ENCODE measurements around the gene IL32. TPM values are rescaled to one million over a fixed set of nuclear protein-coding genes. Genes with fewer than 3 reads are reported as not detected.
A peak's percentile ranks its signal among the peaks of the same experiment; 100 is the strongest.

IL32 gene
- polyA plus RNA-seq, 2 of the 4 experiments (the other 2 are of a cell fraction) = 8.9 to 20.2 TPM

DNA sequence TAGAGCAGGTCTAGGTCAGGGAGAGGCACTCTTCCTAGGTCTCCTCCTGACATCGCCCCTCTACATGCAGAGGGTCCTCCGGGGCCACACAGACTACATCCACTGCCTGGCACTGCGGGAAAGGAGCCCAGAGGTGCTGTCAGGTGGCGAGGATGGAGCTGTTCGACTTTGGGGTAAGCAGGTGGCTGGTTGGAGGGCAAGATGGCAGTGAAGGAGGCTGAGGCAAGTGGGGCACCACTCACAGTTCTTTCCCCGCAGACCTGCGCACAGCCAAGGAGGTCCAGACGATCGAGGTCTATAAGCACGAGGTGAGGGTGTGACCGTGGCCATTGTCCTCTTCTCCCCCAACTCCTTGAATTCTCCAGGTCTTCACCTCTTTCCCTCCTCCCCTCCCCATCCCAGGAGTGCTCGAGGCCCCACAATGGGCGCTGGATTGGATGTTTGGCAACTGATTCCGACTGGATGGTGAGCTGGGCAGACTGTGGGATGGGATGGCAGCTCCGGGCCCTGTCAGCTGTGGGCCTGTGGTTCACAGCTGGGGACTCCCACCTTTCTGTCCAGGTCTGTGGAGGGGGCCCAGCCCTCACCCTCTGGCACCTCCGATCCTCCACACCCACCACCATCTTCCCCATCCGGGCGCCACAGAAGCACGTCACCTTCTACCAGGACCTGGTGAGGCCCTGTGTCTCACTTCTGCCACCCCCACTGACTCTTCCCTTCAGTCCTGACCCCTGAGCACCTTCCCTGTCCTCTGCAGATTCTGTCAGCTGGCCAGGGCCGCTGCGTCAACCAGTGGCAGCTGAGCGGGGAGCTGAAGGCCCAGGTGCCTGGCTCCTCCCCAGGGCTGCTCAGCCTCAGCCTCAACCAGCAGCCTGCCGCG, 38.6 kb upstream of the IL32 start:
- ATAC-seq (no peak), FAIRE-seq (no peak), DNase-seq (ENCODE audit: low read depth in 1 of 2, low spot score in 1 of 2) (no peak)
- 91% methylated on average over 24 of the region's 24 CpGs for WGBS (ENCODE audit: missing lambda C conversion rate)
- ChIA-PET CTCF (interaction anchor here (0.6 to 11.0 kb wide), 10 partner anchors 14 to 108 kb away, joined by 3 to 214 read pairs (median 6); partner anchors contain the start of genes BICDL2, CLDN9 and ZNF213), POLR2A (interaction anchor here (1.0 kb wide), 1 partner anchor 13 kb away, joined by 3 read pairs; no protein-coding TSS in a partner anchor)
- TF ChIP-seq CEBPB (IDR thresholded peaks at IDR 0.05) (no peak), MYC (IDR thresholded peaks at IDR 0.05; ENCODE audit: borderline replicate concordance, low read length) (no peak), MAFK (IDR thresholded peaks at IDR 0.05; ENCODE audit: partially characterized antibody) (no peak), GATA3 (IDR thresholded peaks at IDR 0.05; ENCODE audit: borderline replicate concordance) (no peak), POLR2AphosphoS2 (conservative IDR thresholded peaks at IDR 0.05; ENCODE audit: low read length) (peak; percentile 24; the same call in 1 of the 2 replicates), HOXA7 (CRISPR knock-in tag; IDR thresholded peaks at IDR 0.05) (no peak)
- TF ChIP-seq, protein P1, sequence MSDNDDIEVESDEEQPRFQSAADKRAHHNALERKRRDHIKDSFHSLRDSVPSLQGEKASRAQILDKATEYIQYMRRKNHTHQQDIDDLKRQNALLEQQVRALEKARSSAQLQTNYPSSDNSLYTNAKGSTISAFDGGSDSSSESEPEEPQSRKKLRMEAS (IDR thresholded peaks at IDR 0.05) = no peak
- TF ChIP-seq, protein P2, sequence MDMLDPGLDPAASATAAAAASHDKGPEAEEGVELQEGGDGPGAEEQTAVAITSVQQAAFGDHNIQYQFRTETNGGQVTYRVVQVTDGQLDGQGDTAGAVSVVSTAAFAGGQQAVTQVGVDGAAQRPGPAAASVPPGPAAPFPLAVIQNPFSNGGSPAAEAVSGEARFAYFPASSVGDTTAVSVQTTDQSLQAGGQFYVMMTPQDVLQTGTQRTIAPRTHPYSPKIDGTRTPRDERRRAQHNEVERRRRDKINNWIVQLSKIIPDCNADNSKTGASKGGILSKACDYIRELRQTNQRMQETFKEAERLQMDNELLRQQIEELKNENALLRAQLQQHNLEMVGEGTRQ (IDR thresholded peaks at IDR 0.05) = no peak
- Histone ChIP-seq H3K4me2 (no peak overlapping the region), H3K4me3 (no peak overlapping the region), H3K9me3 (no peaks in the 10 kb centered on the region), H3K27ac (no peak overlapping the region), H3K4me1 (peaks cover 28% of the 10 kb centered on the region)

DNA sequence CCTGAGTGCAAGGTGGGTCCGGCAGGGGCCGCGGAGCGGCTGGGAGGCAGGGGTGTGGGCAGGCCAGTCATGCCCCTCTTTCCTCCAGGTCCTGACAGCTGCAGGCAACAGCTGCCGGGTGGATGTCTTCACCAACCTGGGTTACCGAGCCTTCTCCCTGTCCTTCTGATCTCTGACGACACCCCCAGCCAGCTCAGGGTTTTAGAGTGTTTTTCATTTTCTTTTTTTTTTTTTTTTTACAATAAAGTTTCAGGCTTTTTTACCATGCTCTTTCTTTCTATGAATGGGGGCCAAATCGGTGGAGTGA, 38.0 kb upstream of the IL32 start:
- TF ChIP-seq FOXS1 (CRISPR knock-in tag; IDR thresholded peaks at IDR 0.05) (no peak), CBX2 (IDR thresholded peaks at IDR 0.05; ENCODE audit: borderline replicate concordance, low read depth) (no peak), POLR2AphosphoS2 (conservative IDR thresholded peaks at IDR 0.05; ENCODE audit: low read length) (0 out of 2 replicates have a peak, but pooled peaks have one; percentile 1), MAZ (IDR thresholded peaks at IDR 0.05; ENCODE audit: borderline replicate concordance, low read depth, low read length) (no peak)
- CTCF ChIA-PET = interaction anchor here (0.6 to 11.0 kb wide), 13 partner anchors 8 to 107 kb away, joined by 3 to 214 read pairs (median 6); partner anchors contain the start of genes BICDL2, CLDN6, CLDN9 and TNFRSF12A
- Histone ChIP-seq H3K4me1 (peaks cover 27% of the 10 kb centered on the region), H3K27ac (no peak overlapping the region), H3K4me2 (no peak overlapping the region), H3K9me3 (no peaks in the 10 kb centered on the region), H3K4me3 (no peak overlapping the region)
- DNase-seq (ENCODE audit: low read depth in 1 of 2, low spot score in 1 of 2) (no peak), FAIRE-seq (no peak), ATAC-seq (no peak)
- POLR2A ChIA-PET = interaction anchor here (1.0 to 2.0 kb wide), 3 partner anchors 8 to 23 kb away, joined by 3 to 13 read pairs (median 7); partner anchors contain the start of gene TNFRSF12A
- 86% methylated on average over 8 of the region's 8 CpGs for WGBS (ENCODE audit: missing lambda C conversion rate)

DNA sequence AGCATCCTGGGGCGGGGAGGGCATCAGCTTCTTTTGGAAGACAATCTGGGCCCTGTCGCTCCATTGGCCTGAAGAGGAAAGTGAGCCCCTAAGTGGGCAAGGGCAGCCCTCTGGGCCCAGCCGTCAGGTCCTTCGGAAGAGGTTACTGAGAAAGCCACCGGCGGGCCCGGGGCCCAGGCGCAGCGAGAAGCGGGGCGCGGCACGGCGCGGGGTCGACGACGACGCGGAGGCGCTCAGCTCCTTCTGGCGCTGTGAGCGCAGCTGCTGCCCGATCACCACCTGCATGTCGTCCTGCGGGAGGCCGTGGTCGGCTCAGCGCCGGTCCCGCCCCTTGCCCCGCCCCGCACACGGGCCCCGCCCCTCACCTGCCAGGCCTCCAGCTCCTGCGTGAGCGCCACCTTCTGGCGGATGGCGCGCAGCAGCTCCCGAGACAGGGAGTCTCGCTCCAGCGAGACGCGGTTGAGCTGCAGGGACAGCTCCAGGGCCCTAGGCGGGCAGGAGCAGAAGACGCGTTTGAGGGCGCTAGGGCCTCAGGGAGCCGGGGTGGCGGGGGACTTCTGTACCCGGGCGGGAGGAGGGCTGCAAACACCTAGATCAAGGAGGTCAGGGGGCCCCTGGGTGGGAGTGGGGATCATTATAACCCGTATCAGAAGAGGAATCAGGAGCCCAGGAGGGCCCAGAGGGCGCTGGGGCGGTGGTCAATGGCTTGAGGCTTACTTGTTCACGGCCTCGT, 37.3 kb upstream of the IL32 start:
- ChIA-PET CTCF (interaction anchor here (0.6 to 11.0 kb wide), 18 partner anchors 9 to 543 kb away, joined by 3 to 214 read pairs (median 5); partner anchors contain the start of genes BICDL2, CLDN6, CLDN9 and TNFRSF12A), POLR2A (interaction anchor here (1.2 to 2.0 kb wide), 3 partner anchors 8 to 130 kb away, joined by 4 to 13 read pairs (median 7); partner anchors contain the start of gene TNFRSF12A)
- H3K9me3 ChIP-seq = no peaks in the 10 kb centered on the region
- ATAC-seq = peak; percentile 11 to 42
- no peak for FAIRE-seq
- DNase-seq (ENCODE audit: low read depth in 1 of 2, low spot score in 1 of 2) = peak; percentile 79 to 89
- H3K4me1 ChIP-seq = peaks cover 20% of the 10 kb centered on the region
- peak overlapping the region; percentile 76 for H3K4me2 ChIP-seq
- H3K4me3 ChIP-seq = no peak overlapping the region
- peak overlapping the region in 1 of 2 experiments; percentile 53; a peak in 3 of 6 replicates for H3K27ac ChIP-seq
- WGBS (ENCODE audit: missing lambda C conversion rate) = 20% methylated on average over 30 of the region's 58 CpGs
- no peak for TF ChIP-seq ZSCAN20 (CRISPR knock-in tag; IDR thresholded peaks at IDR 0.05)
- TF ChIP-seq, protein P3, sequence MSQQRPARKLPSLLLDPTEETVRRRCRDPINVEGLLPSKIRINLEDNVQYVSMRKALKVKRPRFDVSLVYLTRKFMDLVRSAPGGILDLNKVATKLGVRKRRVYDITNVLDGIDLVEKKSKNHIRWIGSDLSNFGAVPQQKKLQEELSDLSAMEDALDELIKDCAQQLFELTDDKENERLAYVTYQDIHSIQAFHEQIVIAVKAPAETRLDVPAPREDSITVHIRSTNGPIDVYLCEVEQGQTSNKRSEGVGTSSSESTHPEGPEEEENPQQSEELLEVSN (IDR thresholded peaks at IDR 0.05; ENCODE audit: borderline replicate concordance, low read depth) = no peak
- TF ChIP-seq, protein P4, sequence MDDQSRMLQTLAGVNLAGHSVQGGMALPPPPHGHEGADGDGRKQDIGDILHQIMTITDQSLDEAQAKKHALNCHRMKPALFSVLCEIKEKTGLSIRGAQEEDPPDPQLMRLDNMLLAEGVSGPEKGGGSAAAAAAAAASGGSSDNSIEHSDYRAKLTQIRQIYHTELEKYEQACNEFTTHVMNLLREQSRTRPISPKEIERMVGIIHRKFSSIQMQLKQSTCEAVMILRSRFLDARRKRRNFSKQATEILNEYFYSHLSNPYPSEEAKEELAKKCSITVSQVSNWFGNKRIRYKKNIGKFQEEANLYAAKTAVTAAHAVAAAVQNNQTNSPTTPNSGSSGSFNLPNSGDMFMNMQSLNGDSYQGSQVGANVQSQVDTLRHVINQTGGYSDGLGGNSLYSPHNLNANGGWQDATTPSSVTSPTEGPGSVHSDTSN (IDR thresholded peaks at IDR 0.05) = no peak
- TF ChIP-seq RAD21 (conservative IDR thresholded peaks at IDR 0.05 in 1 of 2, IDR thresholded peaks at IDR 0.05 in 1 of 2) = peak; percentile 45 to 64
- no peak for TF ChIP-seq HOXB13 (CRISPR knock-in tag; IDR thresholded peaks at IDR 0.05; ENCODE audit: low read depth)
- no peak for TF ChIP-seq KDM5A (IDR thresholded peaks at IDR 0.05)
- no peak for TF ChIP-seq FOSL2 (IDR thresholded peaks at IDR 0.05)
- no peak for TF ChIP-seq FOSL2 (CRISPR knock-in tag; IDR thresholded peaks at IDR 0.05)
- TF ChIP-seq JUNB (IDR thresholded peaks at IDR 0.05) = no peak
- no peak for TF ChIP-seq NR3C1 (IDR thresholded peaks at IDR 0.05)
- TF ChIP-seq TFCP2L1 (CRISPR knock-in tag; IDR thresholded peaks at IDR 0.05) = peak; percentile 1; the same call in 1 of the 2 replicates
- TF ChIP-seq, protein P5, sequence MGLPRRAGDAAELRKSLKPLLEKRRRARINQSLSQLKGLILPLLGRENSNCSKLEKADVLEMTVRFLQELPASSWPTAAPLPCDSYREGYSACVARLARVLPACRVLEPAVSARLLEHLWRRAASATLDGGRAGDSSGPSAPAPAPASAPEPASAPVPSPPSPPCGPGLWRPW (IDR thresholded peaks at IDR 0.05) = no peak
- TF ChIP-seq EHF (CRISPR knock-in tag; IDR thresholded peaks at IDR 0.05) = no peak
- no peak for TF ChIP-seq CBX2 (IDR thresholded peaks at IDR 0.05; ENCODE audit: borderline replicate concordance, low read depth)
- TF ChIP-seq TP53 (CRISPR knock-in tag; IDR thresholded peaks at IDR 0.05) = 0 out of 2 replicates have a peak, but pooled peaks have one; percentile 47
- TF ChIP-seq, protein P6, sequence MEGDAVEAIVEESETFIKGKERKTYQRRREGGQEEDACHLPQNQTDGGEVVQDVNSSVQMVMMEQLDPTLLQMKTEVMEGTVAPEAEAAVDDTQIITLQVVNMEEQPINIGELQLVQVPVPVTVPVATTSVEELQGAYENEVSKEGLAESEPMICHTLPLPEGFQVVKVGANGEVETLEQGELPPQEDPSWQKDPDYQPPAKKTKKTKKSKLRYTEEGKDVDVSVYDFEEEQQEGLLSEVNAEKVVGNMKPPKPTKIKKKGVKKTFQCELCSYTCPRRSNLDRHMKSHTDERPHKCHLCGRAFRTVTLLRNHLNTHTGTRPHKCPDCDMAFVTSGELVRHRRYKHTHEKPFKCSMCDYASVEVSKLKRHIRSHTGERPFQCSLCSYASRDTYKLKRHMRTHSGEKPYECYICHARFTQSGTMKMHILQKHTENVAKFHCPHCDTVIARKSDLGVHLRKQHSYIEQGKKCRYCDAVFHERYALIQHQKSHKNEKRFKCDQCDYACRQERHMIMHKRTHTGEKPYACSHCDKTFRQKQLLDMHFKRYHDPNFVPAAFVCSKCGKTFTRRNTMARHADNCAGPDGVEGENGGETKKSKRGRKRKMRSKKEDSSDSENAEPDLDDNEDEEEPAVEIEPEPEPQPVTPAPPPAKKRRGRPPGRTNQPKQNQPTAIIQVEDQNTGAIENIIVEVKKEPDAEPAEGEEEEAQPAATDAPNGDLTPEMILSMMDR (IDR thresholded peaks at IDR 0.05) = peak; percentile 88
- peak; percentile 68 for TF ChIP-seq POLR2AphosphoS2 (conservative IDR thresholded peaks at IDR 0.05; ENCODE audit: low read length)

Data from A549 (cell line).